HEK293T (cell line): ENCODE data around the gene SH3RF3.

Source experiments
- ELF4 ChIP-seq: fragments of 450-650 bp; IDR thresholded peaks from 2 replicates; pipeline ENCODE4 v1.6.1; 2017; ENCODE audit warnings: antibody characterized with exemption
- FOXK2 ChIP-seq: fragments of 450-650 bp; IDR thresholded peaks from 2 replicates; pipeline ENCODE4 v1.6.1; 2016; ENCODE audit warnings: mild to moderate bottlenecking
- FOXM1 ChIP-seq: fragments of 450-650 bp; IDR thresholded peaks from 2 replicates; pipeline ENCODE4 v1.6.1; 2017; ENCODE audit warnings: mild to moderate bottlenecking, borderline replicate concordance
- HDGF ChIP-seq: fragments of 450-650 bp; IDR thresholded peaks from 2 replicates; pipeline ENCODE4 v1.6.1; 2017; ENCODE audit warnings: antibody characterized with exemption, borderline replicate concordance
- LEF1 ChIP-seq: fragments of 450-650 bp; IDR thresholded peaks from 2 replicates; pipeline ENCODE4 v1.6.1; 2017; ENCODE audit warnings: mild to moderate bottlenecking, borderline replicate concordance
- PKNOX1 ChIP-seq: fragments of 450-650 bp; IDR thresholded peaks from 2 replicates; pipeline ENCODE4 v1.6.1; 2016
- SP1 ChIP-seq: fragments of 450-650 bp; IDR thresholded peaks from 2 replicates; pipeline ENCODE4 v1.6.1; 2017
- TARDBP ChIP-seq: fragments of 450-650 bp; IDR thresholded peaks from 2 replicates; pipeline ENCODE4 v1.6.1; 2016

GRCh38 chr2:109478906-109479493 lies 350.0 kb downstream of the SH3RF3 start:
- TF ChIP-seq SP1 (no peak), FOXK2 (no peak), TARDBP (no peak), FOXM1 (no peak), ELF4 (no peak), HDGF (no peak), LEF1 (no peak), PKNOX1 (no peak)
